ENCODE measurements around the gene ACO2. TPM values are rescaled to one million over a fixed set of nuclear protein-coding genes. Genes with fewer than 3 reads are reported as not detected.

ACO2 gene
- polyA plus RNA-seq, 1 of the 3 experiments (the other 2 are of a cell fraction): 47.0 TPM

- CTCF ChIA-PET: interaction anchor here (0.6 to 2.9 kb wide), 8 partner anchors 9 to 127 kb away, joined by 3 to 22 read pairs (median 5); no protein-coding TSS in a partner anchor
- 84% methylated on average over 8 of the region's 12 CpGs for WGBS (ENCODE audit: low lambda C conversion rate)
- Histone ChIP-seq H2AFZ (ENCODE audit: low read depth) (no peak overlapping the region), H3K4me2 (no peak overlapping the region), H3K4me1 (ENCODE audit: control insufficient read depth in 1 of 2, insufficient read depth in 2 of 2, low read depth in 1 of 2, low read length in 1 of 2) (peaks cover 0 to 4% of the 10 kb centered on the region in 2 experiments; a peak in 1 of 4 replicates), H3K4me3 (ENCODE audit: low read depth in 2 of 2, low read length in 1 of 2) (no peak overlapping the region), H3K9me2 (no peaks in the 10 kb centered on the region), H3K36me3 (replicated peaks in 1 of 2; ENCODE audit: control insufficient read depth in 1 of 2, insufficient read depth in 2 of 2, low read length in 1 of 2) (peaks cover 0 to 19% of the 10 kb centered on the region in 2 experiments), H3K27ac (ENCODE audit: low read depth in 2 of 2, low read length in 1 of 2) (no peak overlapping the region; a peak in 1 of 4 replicates), H3K79me2 (ENCODE audit: insufficient read depth) (no peaks in the 10 kb centered on the region), H3K9ac (no peak overlapping the region), H3K9me3 (no peaks in the 10 kb centered on the region), H3K27me3 (ENCODE audit: insufficient read depth) (no peaks in the 10 kb centered on the region), H4K20me1 (ENCODE audit: insufficient read depth) (no peaks in the 10 kb centered on the region), H3F3A (replicated peaks; ENCODE audit: insufficient read depth) (no peaks in the 10 kb centered on the region)
- 0 out of 2 replicates have a peak, but pooled peaks have one; percentile 9 for TF ChIP-seq POLR2AphosphoS5 (IDR thresholded peaks at IDR 0.05; ENCODE audit: low read depth, low read length)
- no peak for TF ChIP-seq EZH2phosphoT487 (IDR thresholded peaks at IDR 0.05; ENCODE audit: borderline replicate concordance, low read depth)
- POLR2A ChIA-PET: no interaction called here
- no peak for DNase-seq
Measured at GRCh38 chr22:41526226-41526829, 57.4 kb downstream of the ACO2 start.

GRCh38 chr22:41526830-41527799 lies 58.2 kb downstream of the ACO2 start:
- ChIA-PET CTCF (interaction anchor here (0.6 to 2.9 kb wide), 9 partner anchors 8 to 128 kb away, joined by 3 to 22 read pairs (median 5); no protein-coding TSS in a partner anchor), POLR2A (no interaction called here)
- Histone ChIP-seq H3F3A (replicated peaks; ENCODE audit: insufficient read depth) (no peaks in the 10 kb centered on the region), H3K4me2 (no peak overlapping the region), H3K9me3 (no peaks in the 10 kb centered on the region), H3K9me2 (no peaks in the 10 kb centered on the region), H4K20me1 (ENCODE audit: insufficient read depth) (no peaks in the 10 kb centered on the region), H3K9ac (no peak overlapping the region), H3K4me3 (ENCODE audit: low read depth in 2 of 2, low read length in 1 of 2) (no peak overlapping the region), H3K4me1 (ENCODE audit: control insufficient read depth in 1 of 2, insufficient read depth in 2 of 2, low read depth in 1 of 2, low read length in 1 of 2) (peaks cover 0 to 4% of the 10 kb centered on the region in 2 experiments; a peak in 1 of 4 replicates), H3K27me3 (ENCODE audit: insufficient read depth) (no peaks in the 10 kb centered on the region), H3K36me3 (replicated peaks in 1 of 2; ENCODE audit: control insufficient read depth in 1 of 2, insufficient read depth in 2 of 2, low read length in 1 of 2) (peaks cover 0 to 23% of the 10 kb centered on the region in 2 experiments), H3K79me2 (ENCODE audit: insufficient read depth) (no peaks in the 10 kb centered on the region; the same call in 1 of the 2 replicates), H2AFZ (ENCODE audit: low read depth) (no peak overlapping the region), H3K27ac (ENCODE audit: low read depth in 2 of 2, low read length in 1 of 2) (no peak overlapping the region)
- DNase-seq: peak; percentile 64
- 95% methylated on average over 8 of the region's 32 CpGs for WGBS (ENCODE audit: low lambda C conversion rate)
- TF ChIP-seq EZH2phosphoT487 (IDR thresholded peaks at IDR 0.05; ENCODE audit: borderline replicate concordance, low read depth) (no peak), POLR2AphosphoS5 (IDR thresholded peaks at IDR 0.05; ENCODE audit: low read depth, low read length) (0 out of 2 replicates have a peak, but pooled peaks have one; percentile 1), SMC3 (IDR thresholded peaks at IDR 0.05; ENCODE audit: low read depth, low read length) (no peak), CTCF (IDR thresholded peaks at IDR 0.05) (peak; percentile 65), RAD21 (IDR thresholded peaks at IDR 0.05; ENCODE audit: low read length) (peak; percentile 21), GATA2 (CRISPR knock-in tag; IDR thresholded peaks at IDR 0.05) (no peak)
